Glutamatergic neuron (in vitro differentiated cells): ENCODE data around the gene ZNF827. TPM values are rescaled to one million over a fixed set of nuclear protein-coding genes. Genes with fewer than 3 reads are reported as not detected.

Experiments used
- DNase-seq: peaks from one replicate; pipeline ENCODE4 v3.0.0; 2022
- H3K27ac Mint-ChIP-seq: one replicate; pipeline ENCODE4 v1.8.0; 2020; ENCODE audit warnings: mild to moderate bottlenecking, mixed read lengths, inconsistent platforms; ENCODE audit not compliant: unreplicated experiment
- H3K27me3 Mint-ChIP-seq: one replicate; pipeline ENCODE4 v1.8.0; 2020; ENCODE audit warnings: mild to moderate bottlenecking, moderate library complexity, mixed read lengths, inconsistent platforms; ENCODE audit not compliant: unreplicated experiment
- H3K36me3 Mint-ChIP-seq: one replicate; pipeline ENCODE4 v1.8.0; 2020; ENCODE audit warnings: mild to moderate bottlenecking, mixed read lengths, inconsistent platforms; ENCODE audit not compliant: unreplicated experiment
- H3K4me1 Mint-ChIP-seq: one replicate; pipeline ENCODE4 v1.8.0; 2020; ENCODE audit warnings: mild to moderate bottlenecking, low read depth, mixed read lengths, inconsistent platforms; ENCODE audit not compliant: unreplicated experiment
- H3K4me3 Mint-ChIP-seq: one replicate; pipeline ENCODE4 v1.8.0; 2020; ENCODE audit warnings: mild to moderate bottlenecking, mixed read lengths, inconsistent platforms; ENCODE audit not compliant: unreplicated experiment
- H3K9me3 Mint-ChIP-seq: one replicate; pipeline ENCODE4 v1.8.0; 2020; ENCODE audit warnings: mild to moderate bottlenecking, moderate library complexity, mixed read lengths, inconsistent platforms; ENCODE audit not compliant: unreplicated experiment
- CTCF ChIP-seq: fragments of 200-600 bp; sonication (generic); IDR thresholded peaks from one replicate; pipeline ENCODE4 v1.5.0; 2021; ENCODE audit not compliant: partially characterized antibody, unreplicated experiment
- total RNA-seq: library from RNA; stranded (reverse); fragmentation: NEBNext Ultra II Directional; extraction: Animal tissue kit (Norgen Biotek cat#: 25700); gene quantifications from one replicate; pipeline ENCODE4 v1.2.1, GENCODE V29; 2021; ENCODE audit not compliant: unreplicated experiment

Gene ZNF827
- total RNA-seq, 1 donor from 2014 or later = 227 TPM

GRCh38 chr4:145936997-145937901, 1.4 kb downstream of the ZNF827 start:
- Mint-ChIP-seq H3K4me3 (peak overlapping the region; percentile 97), H3K27ac (no peak overlapping the region), H3K9me3 (peaks cover 28% of the 10 kb centered on the region), H3K27me3 (peaks cover 21% of the 10 kb centered on the region), H3K4me1 (peaks cover 31% of the 10 kb centered on the region), H3K36me3 (no peaks in the 10 kb centered on the region)
- DNase-seq = peak; percentile 76
- TF ChIP-seq CTCF = no peak

- peak; percentile 77 for DNase-seq
- Mint-ChIP-seq H3K27me3 (peaks cover 21% of the 10 kb centered on the region), H3K27ac (peak overlapping the region; percentile 31), H3K4me1 (peaks cover 35% of the 10 kb centered on the region), H3K4me3 (peak overlapping the region; percentile 93), H3K9me3 (peaks cover 28% of the 10 kb centered on the region), H3K36me3 (no peaks in the 10 kb centered on the region)
- peak; percentile 24 for TF ChIP-seq CTCF
These were observed 2.3 kb downstream of the ZNF827 start for GRCh38 chr4:145936142-145936996.

- H3K4me3 Mint-ChIP-seq = peak overlapping the region; percentile 93
- no peaks in the 10 kb centered on the region for H3K36me3 Mint-ChIP-seq
- peak overlapping the region; percentile 31 for H3K27ac Mint-ChIP-seq
- H3K4me1 Mint-ChIP-seq = peaks cover 40% of the 10 kb centered on the region
- DNase-seq = peak; percentile 76
- H3K9me3 Mint-ChIP-seq = peaks cover 28% of the 10 kb centered on the region
- no peak for TF ChIP-seq CTCF
- H3K27me3 Mint-ChIP-seq = peaks cover 21% of the 10 kb centered on the region
These were observed 3.1 kb downstream of the ZNF827 start for GRCh38 chr4:145935253-145936141.

GRCh38 chr4:145934434-145935047, 4.1 kb downstream of the ZNF827 start:
- no peaks in the 10 kb centered on the region for H3K36me3 Mint-ChIP-seq
- peaks cover 47% of the 10 kb centered on the region for H3K4me1 Mint-ChIP-seq
- peak overlapping the region; percentile 14 for H3K27ac Mint-ChIP-seq
- DNase-seq = no peak
- TF ChIP-seq CTCF = no peak
- H3K27me3 Mint-ChIP-seq = peaks cover 21% of the 10 kb centered on the region
- H3K4me3 Mint-ChIP-seq = peak overlapping the region; percentile 93
- peaks cover 28% of the 10 kb centered on the region for H3K9me3 Mint-ChIP-seq
